ENCODE measurements around the gene ERCC3.

GRCh38 chr2:127279781-127280180 is 14.2 kb downstream of the ERCC3 start:
- TF ChIP-seq POLR2A (IDR thresholded peaks at IDR 0.05): no peak
- no peak for TF ChIP-seq CTCF (IDR thresholded peaks at IDR 0.05)
